ENCODE measurements around the gene GINS2. TPM values are rescaled to one million over a fixed set of nuclear protein-coding genes. Genes with fewer than 3 reads are reported as not detected.

GINS2 gene
- total RNA-seq, 4 donors from 2014 or later = 1.00 to 4.4 (median 1.2) TPM; not detected in 1

DNA sequence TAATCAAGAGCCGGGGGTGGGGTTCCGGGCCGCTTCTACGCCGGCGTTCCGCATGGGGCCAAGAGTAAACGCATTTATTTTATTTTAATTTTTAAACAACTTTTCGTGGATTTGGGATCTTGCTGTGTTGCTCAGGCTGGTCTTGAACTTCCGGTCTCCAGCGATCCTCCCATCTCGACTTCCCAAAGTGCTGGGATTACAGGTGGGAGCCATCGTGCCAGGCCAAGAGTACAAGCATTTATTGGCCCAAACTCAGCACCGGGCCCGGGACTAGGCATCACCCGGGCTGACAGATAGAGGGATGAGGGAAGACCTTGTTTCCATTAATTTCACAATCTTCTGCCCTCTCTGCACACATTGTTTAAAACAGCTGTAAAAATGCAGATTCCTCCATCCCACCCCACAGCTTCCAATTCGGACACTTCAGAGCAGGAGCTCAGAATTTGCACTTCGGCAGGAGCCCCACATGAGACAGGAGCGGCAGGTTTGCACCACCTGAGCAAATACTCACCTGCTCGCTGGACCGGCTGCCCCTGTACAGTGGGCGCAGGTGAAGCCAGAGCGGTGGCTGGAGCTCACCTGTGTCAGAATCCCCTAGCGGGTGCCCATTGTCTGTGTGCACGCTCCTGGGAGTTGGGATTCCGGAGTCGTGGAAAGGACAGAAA, 663 bp upstream of the GINS2 start:
- in situ Hi-C loops (cut with MboI; ENCODE audit: low pct_ligation_motif_present in 1 of 4, low pct_unique_long_range_greater_than_20kb in 1 of 4, low sequenced_read_pairs in 3 of 4) (no loop called here), intact Hi-C loops (cut with DNase I; ENCODE audit: low total_unique reads) (no loop called here)
- peak overlapping the region in 3 of 4 donors; percentile 49 to 96 (median 64) for H3K4me3 ChIP-seq
- no peak for DNase-seq
- no peaks in the 10 kb centered on the region for H3K9me3 ChIP-seq
- no peaks in the 10 kb centered on the region for H3K27me3 ChIP-seq
- WGBS, 2 donors (ENCODE audit: low coverage in 1 of 2) = 0 to 35% methylated on average over 2 to 27 of the region's 27 CpGs
- TF ChIP-seq EP300 (IDR thresholded peaks at IDR 0.05; ENCODE audit: low read depth) (no peak), CTCF (IDR thresholded peaks at IDR 0.05) (no peak), POLR2AphosphoS5 (IDR thresholded peaks at IDR 0.05) (no peak), POLR2A (IDR thresholded peaks at IDR 0.05) (no peak)
- peaks cover 6 to 33% (median 19%) of the 10 kb centered on the region in 4 donors for H3K4me1 ChIP-seq
- H3K36me3 ChIP-seq = no peaks in the 10 kb centered on the region
- no peak overlapping the region for H3K27ac ChIP-seq

- Histone ChIP-seq H3K4me1 (peaks cover 6 to 33% (median 17%) of the 10 kb centered on the region in 4 donors), H3K4me3 (peak overlapping the region; percentile 49 to 96 (median 64)), H3K36me3 (no peaks in the 10 kb centered on the region), H3K9me3 (no peaks in the 10 kb centered on the region), H3K27ac (peak overlapping the region; percentile 40 to 79 (median 56)), H3K27me3 (no peaks in the 10 kb centered on the region)
- WGBS, 2 donors (ENCODE audit: low coverage in 1 of 2) = 46 to 80% methylated on average over 1 to 49 of the region's 49 CpGs
- TF ChIP-seq POLR2A (IDR thresholded peaks at IDR 0.05) (peak; percentile 47), EP300 (IDR thresholded peaks at IDR 0.05; ENCODE audit: low read depth) (no peak), CTCF (IDR thresholded peaks at IDR 0.05) (peak in 2 of 5 experiments; percentile 26 to 36), POLR2AphosphoS5 (IDR thresholded peaks at IDR 0.05) (no peak)
- in situ Hi-C loops (cut with MboI; ENCODE audit: low pct_ligation_motif_present in 1 of 4, low pct_unique_long_range_greater_than_20kb in 1 of 4, low sequenced_read_pairs in 3 of 4) (no loop called here), intact Hi-C loops (cut with DNase I; ENCODE audit: low total_unique reads) (no loop called here)
- DNase-seq = peak; percentile 54
Measured at GRCh38 chr16:85687651-85688471, 893 bp downstream of the GINS2 start.

- in situ Hi-C loops (cut with MboI; ENCODE audit: low pct_ligation_motif_present in 1 of 4, low pct_unique_long_range_greater_than_20kb in 1 of 4, low sequenced_read_pairs in 3 of 4) = no loop called here
- H3K27ac ChIP-seq = peak overlapping the region; percentile 40 to 79 (median 56)
- 53 to 56% methylated on average over 5 to 15 of the region's 15 CpGs for WGBS, 2 donors (ENCODE audit: low coverage in 1 of 2)
Measured at GRCh38 chr16:85686912-85687591, 1.7 kb downstream of the GINS2 start.

More at GRCh38 chr16:85686912-85687591, 1.7 kb downstream of the GINS2 start:
- DNase-seq = peak; percentile 67
- Histone ChIP-seq H3K9me3 (no peaks in the 10 kb centered on the region), H3K27me3 (no peaks in the 10 kb centered on the region), H3K36me3 (no peaks in the 10 kb centered on the region), H3K4me1 (peaks cover 6 to 28% (median 17%) of the 10 kb centered on the region in 4 donors), H3K4me3 (no peak overlapping the region)
- intact Hi-C loops (cut with DNase I; ENCODE audit: low total_unique reads) = no loop called here
- TF ChIP-seq CTCF (IDR thresholded peaks at IDR 0.05) = no peak
- no peak for TF ChIP-seq EP300 (IDR thresholded peaks at IDR 0.05; ENCODE audit: low read depth)
- TF ChIP-seq POLR2AphosphoS5 (IDR thresholded peaks at IDR 0.05) = no peak
- TF ChIP-seq POLR2A (IDR thresholded peaks at IDR 0.05) = no peak

Measured in transverse colon (tissue), 4 donors.